IMR-90 (cell line): ENCODE data around the gene ADGRL3. TPM values are rescaled to one million over a fixed set of nuclear protein-coding genes. Genes with fewer than 3 reads are reported as not detected.

ENCODE experiments used
- ATAC-seq: fragments of 200-7000 bp; cut with Tn5 transposase; 2 replicates; pipeline ENCODE4 v1.9.1; 2020; ENCODE audit warnings: low read depth, mild to moderate bottlenecking, moderate library complexity
- BruUV-seq: library from RNA; stranded (reverse); fragments of 400-500 nt; replicated peaks from 2 replicates; lab custom pipeline; 2021; lab: Mats Ljungman, UMichigan
- CTCF ChIA-PET: fragments of 300-600 bp; formaldehyde crosslinking; extraction: SDS; loops from one replicate; lab custom pipeline; 2021; ENCODE audit warnings: antibody characterized with exemption; lab: Yijun Ruan, JAX
- POLR2A ChIA-PET: fragments of 300-600 bp; sonication (Branson Sonifier 250); formaldehyde crosslinking; loops from one replicate; lab custom pipeline; 2022; ENCODE audit warnings: antibody characterized with exemption; ENCODE audit not compliant: unreplicated experiment; lab: Charles Lee
- DNase-seq: peaks from one replicate; pipeline ENCODE4 v3.0.0; 2013
- H2AFZ ChIP-seq: replicated peaks from 2 replicates; pipeline ENCODE3; 2013; ENCODE audit warnings: low read length, mild to moderate bottlenecking; ENCODE audit not compliant: poor library complexity
- H2AK5ac ChIP-seq: 2 replicates; pipeline ENCODE4 v1.6.1; 2013; ENCODE audit warnings: low read depth, low read length, inconsistent platforms
- H2AK9ac ChIP-seq: replicated peaks from 2 replicates; pipeline ENCODE3; 2013; ENCODE audit warnings: mild to moderate bottlenecking, low read depth, low read length, moderate library complexity; ENCODE audit not compliant: poor library complexity
- H2BK120ac ChIP-seq: 2 replicates; pipeline ENCODE4 v1.6.1; 2013; ENCODE audit warnings: low read depth, low read length, inconsistent platforms
- H2BK15ac ChIP-seq: 3 replicates; pipeline ENCODE4 v1.6.1; 2013; ENCODE audit warnings: low read depth, low read length, inconsistent platforms
- H2BK20ac ChIP-seq: 2 replicates; pipeline ENCODE4 v1.6.1; 2013; ENCODE audit warnings: low read depth, mild to moderate bottlenecking, inconsistent platforms, low read length, moderate library complexity
- H2BK5ac ChIP-seq: 2 replicates; pipeline ENCODE4 v1.6.1; 2013; ENCODE audit warnings: mild to moderate bottlenecking, low read depth, low read length, inconsistent platforms; ENCODE audit not compliant: poor library complexity, severe bottlenecking
- H3K14ac ChIP-seq: replicated peaks from 2 replicates; pipeline ENCODE4 v1.6.1; 2013; ENCODE audit warnings: low read depth, low read length, inconsistent platforms
- H3K18ac ChIP-seq: 2 replicates; pipeline ENCODE4 v1.6.1; 2013; ENCODE audit warnings: low read depth, low read length, control low read depth
- H3K23ac ChIP-seq: 2 replicates; pipeline ENCODE4 v1.6.1; 2013; ENCODE audit warnings: low read depth, low read length, inconsistent platforms
- H3K27ac ChIP-seq: 2 replicates; pipeline ENCODE4 v1.5.1; 2013; ENCODE audit warnings: mild to moderate bottlenecking, control low read depth, low read length; ENCODE audit not compliant: insufficient read depth
- H3K27me3 ChIP-seq: 2 replicates; pipeline ENCODE4 v1.6.1; 2013; ENCODE audit warnings: low read length; ENCODE audit not compliant: control insufficient read depth, insufficient read depth
- H3K36me3 ChIP-seq: 2 replicates; pipeline ENCODE4 v1.6.1; 2013; ENCODE audit warnings: low read length, mixed read lengths; ENCODE audit not compliant: control insufficient read depth, insufficient read depth
- H3K4ac ChIP-seq: 2 replicates; pipeline ENCODE4 v1.6.1; 2013; ENCODE audit warnings: low read depth, low read length, inconsistent platforms
- H3K4me1 ChIP-seq: 2 replicates; pipeline ENCODE4 v1.6.1; 2013; ENCODE audit warnings: low read length, mixed read lengths; ENCODE audit not compliant: control insufficient read depth, insufficient read depth
- H3K4me2 ChIP-seq: 2 replicates; pipeline ENCODE4 v1.6.1; 2013; ENCODE audit warnings: low read depth, mild to moderate bottlenecking, control low read depth, low read length, moderate library complexity
- H3K4me3 ChIP-seq: 2 replicates; pipeline ENCODE4 v1.5.1; 2013; ENCODE audit warnings: low read depth, mild to moderate bottlenecking, control low read depth, low read length, moderate library complexity; ENCODE audit not compliant: insufficient read depth
- H3K56ac ChIP-seq: 2 replicates; pipeline ENCODE4 v1.6.1; 2013; ENCODE audit warnings: low read length, inconsistent platforms; ENCODE audit not compliant: insufficient read depth; ENCODE audit errors: extremely low read depth
- H3K79me1 ChIP-seq, 2 experiments: 2 replicates each; pipeline ENCODE4 v1.6.1; 2013; ENCODE audit warnings: low read length in 2 of 2, inconsistent platforms in 1 of 2, low read depth in 1 of 2
- H3K9ac ChIP-seq: 2 replicates; pipeline ENCODE4 v1.6.1; 2013; ENCODE audit warnings: low read depth, low read length, control low read depth
- H3K9me1 ChIP-seq: 2 replicates; pipeline ENCODE4 v1.6.1; 2013; ENCODE audit warnings: low read length, inconsistent platforms; ENCODE audit not compliant: insufficient read depth
- H3K9me3 ChIP-seq: 2 replicates; pipeline ENCODE4 v1.6.1; 2013; ENCODE audit warnings: low read length; ENCODE audit not compliant: control insufficient read depth, insufficient read depth
- H4K20me1 ChIP-seq: 2 replicates; pipeline ENCODE4 v1.6.1; 2013; ENCODE audit warnings: low read length, inconsistent platforms; ENCODE audit not compliant: insufficient read depth
- H4K5ac ChIP-seq: 2 replicates; pipeline ENCODE4 v1.6.1; 2013; ENCODE audit warnings: mild to moderate bottlenecking, low read depth, low read length, control low read depth
- H4K8ac ChIP-seq, 2 experiments: 2 replicates each; pipeline ENCODE4 v1.6.1; 2013; ENCODE audit warnings: low read depth in 2 of 2, low read length in 2 of 2, control low read depth in 1 of 2, inconsistent platforms in 1 of 2
- H4K91ac ChIP-seq: 2 replicates; pipeline ENCODE4 v1.6.1; 2013; ENCODE audit warnings: low read depth, low read length, inconsistent platforms; ENCODE audit not compliant: insufficient read depth
- BHLHE40 ChIP-seq: fragments of 150-350 bp; IDR thresholded peaks from 2 replicates; pipeline ENCODE4 v1.6.1; 2016; ENCODE audit warnings: mild to moderate bottlenecking, low read depth, low read length
- CEBPB ChIP-seq: IDR thresholded peaks from 2 replicates; pipeline ENCODE4 v1.6.1; 2012; ENCODE audit warnings: low read depth, low read length, improper control_type of control experiment
- CHD1 ChIP-seq: IDR thresholded peaks from 2 replicates; pipeline ENCODE4 v1.6.1; 2012; ENCODE audit warnings: low read depth, low read length, improper control_type of control experiment
- FOS ChIP-seq: fragments of 150-350 bp; IDR thresholded peaks from 2 replicates; pipeline ENCODE4 v1.6.1; 2016; ENCODE audit warnings: low read depth, low read length
- MAFK ChIP-seq: IDR thresholded peaks from 2 replicates; pipeline ENCODE4 v1.6.1; 2012; ENCODE audit warnings: low read depth, low read length, improper control_type of control experiment
- MXI1 ChIP-seq: IDR thresholded peaks from 2 replicates; pipeline ENCODE4 v1.6.1; 2012; ENCODE audit warnings: low read depth, mild to moderate bottlenecking, low read length, moderate library complexity, borderline replicate concordance
- NFE2L2 ChIP-seq: fragments of 150-350 bp; IDR thresholded peaks from 2 replicates; pipeline ENCODE4 v1.6.1; 2016; ENCODE audit warnings: low read depth, mild to moderate bottlenecking, low read length
- POLR2A ChIP-seq: IDR thresholded peaks from 2 replicates; pipeline ENCODE4 v1.6.1; 2012; ENCODE audit warnings: mild to moderate bottlenecking, low read depth, low read length
- RCOR1 ChIP-seq: IDR thresholded peaks from 2 replicates; pipeline ENCODE4 v1.6.1; 2012; ENCODE audit warnings: mild to moderate bottlenecking, low read length, improper control_type of control experiment; ENCODE audit not compliant: insufficient replicate concordance
- WGBS, 2 experiments: methylation state at CpG; one replicate each; pipeline versions ENCODE4 v1.1.5 to v1.1.7; 2013; ENCODE audit warnings: missing lambda C conversion rate in 2 of 2; ENCODE audit not compliant: insufficient read length in 1 of 2; ENCODE audit errors: extremely low coverage in 2 of 2; 5-methylcytosine and 5-hydroxymethylcytosine counted together
- dilution Hi-C: fragments of 300-500 bp; cut with HindIII; formaldehyde crosslinking; loops from one replicate; pipeline ENCODE4 v1.14.3; 2018; ENCODE audit warnings: low sequenced_read_pairs; ENCODE audit not compliant: unreplicated experiment
- in situ Hi-C: fragments of 300-500 bp; cut with MboI; formaldehyde crosslinking; loops from 3 replicates; pipeline ENCODE4 v1.14.3; 2019; ENCODE audit warnings: low sequenced_read_pairs, inconsistent platforms, mixed read lengths
- intact Hi-C: fragments of 100-400 bp; cut with micrococcal nuclease; formaldehyde crosslinking; loops from 2 replicates; pipeline ENCODE4 v1.10.0; 2022
- polyA plus RNA-seq, 3 experiments: library from polyadenylated mRNA; depleted of rRNA; stranded (reverse); fragments of >200 nt; gene quantifications; 2 replicates each; pipeline ENCODE4 v1.2.3, GENCODE V29; 2012; ENCODE audit warnings: low replicate concordance in 1 of 3
- total RNA-seq: library from RNA; depleted of rRNA; stranded (reverse); fragments of >200 nt; gene quantifications from 2 replicates; pipeline ENCODE4 v1.2.3, GENCODE V29; 2012
- TF ChIP-seq, protein P1 (sequence below): fragments of 150-350 bp; IDR thresholded peaks from 2 replicates; pipeline ENCODE4 v1.6.1; 2017; ENCODE audit warnings: mild to moderate bottlenecking, antibody characterized with exemption, low read length, low read depth
- TF ChIP-seq, protein P2 (sequence below): fragments of 150-350 bp; IDR thresholded peaks from 2 replicates; pipeline ENCODE4 v1.6.1; 2016; ENCODE audit warnings: low read depth, mild to moderate bottlenecking, low read length, moderate library complexity, borderline replicate concordance

ADGRL3 gene
- total and polyA plus RNA-seq, 2 of the 4 experiments (the other 2 are of a cell fraction) = 0.46 to 2.5 TPM

DNA sequence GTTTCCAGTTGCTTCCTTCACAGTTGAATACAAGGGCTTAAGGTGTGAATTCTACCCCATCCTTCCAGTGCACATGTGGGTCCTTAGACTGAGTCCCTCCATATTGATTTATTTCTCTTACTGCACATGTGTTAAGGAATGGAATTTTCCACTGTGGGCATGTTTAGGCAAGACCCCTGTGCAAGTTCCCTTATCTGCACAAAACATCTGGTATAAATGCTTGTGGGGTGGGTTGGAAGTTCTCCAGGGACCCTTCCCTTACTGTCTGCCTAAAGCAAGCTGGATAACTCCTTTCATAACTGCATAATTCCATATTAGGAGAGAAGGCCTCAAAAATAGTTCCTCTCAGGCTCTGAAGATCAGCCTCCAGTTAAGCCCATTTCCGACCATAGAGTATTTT lies 570.9 kb downstream of the ADGRL3 start:
- Histone ChIP-seq H4K20me1 (no peaks in the 10 kb centered on the region), H3K27ac (no peak overlapping the region), H3K4me3 (no peak overlapping the region), H3K18ac (no peak overlapping the region), H4K8ac (no peak overlapping the region), H2BK15ac (no peak overlapping the region), H4K91ac (no peak overlapping the region), H3K9me1 (no peaks in the 10 kb centered on the region), H3K36me3 (no peaks in the 10 kb centered on the region), H3K27me3 (no peaks in the 10 kb centered on the region), H2BK20ac (no peak overlapping the region), H2AK9ac (no peak overlapping the region), H2BK5ac (no peak overlapping the region), H3K9ac (no peak overlapping the region), H4K5ac (no peak overlapping the region), H3K9me3 (no peaks in the 10 kb centered on the region; the same call in 1 of the 2 replicates), H3K4me1 (no peaks in the 10 kb centered on the region), H2AK5ac (no peak overlapping the region), H3K56ac (no peak overlapping the region), H3K4ac (no peak overlapping the region), H3K4me2 (no peak overlapping the region), H2BK120ac (no peak overlapping the region), H3K79me1 (no peaks in the 10 kb centered on the region), H3K14ac (no peak overlapping the region), H3K23ac (no peak overlapping the region), H2AFZ (no peak overlapping the region)
- no peak for TF ChIP-seq RCOR1
- TF ChIP-seq FOS = no peak
- TF ChIP-seq CHD1 = no peak
- TF ChIP-seq MAFK = no peak
- no peak for TF ChIP-seq POLR2A
- TF ChIP-seq BHLHE40 = no peak
- TF ChIP-seq NFE2L2 = no peak
- TF ChIP-seq, protein P1, sequence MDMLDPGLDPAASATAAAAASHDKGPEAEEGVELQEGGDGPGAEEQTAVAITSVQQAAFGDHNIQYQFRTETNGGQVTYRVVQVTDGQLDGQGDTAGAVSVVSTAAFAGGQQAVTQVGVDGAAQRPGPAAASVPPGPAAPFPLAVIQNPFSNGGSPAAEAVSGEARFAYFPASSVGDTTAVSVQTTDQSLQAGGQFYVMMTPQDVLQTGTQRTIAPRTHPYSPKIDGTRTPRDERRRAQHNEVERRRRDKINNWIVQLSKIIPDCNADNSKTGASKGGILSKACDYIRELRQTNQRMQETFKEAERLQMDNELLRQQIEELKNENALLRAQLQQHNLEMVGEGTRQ = no peak
- TF ChIP-seq, protein P2, sequence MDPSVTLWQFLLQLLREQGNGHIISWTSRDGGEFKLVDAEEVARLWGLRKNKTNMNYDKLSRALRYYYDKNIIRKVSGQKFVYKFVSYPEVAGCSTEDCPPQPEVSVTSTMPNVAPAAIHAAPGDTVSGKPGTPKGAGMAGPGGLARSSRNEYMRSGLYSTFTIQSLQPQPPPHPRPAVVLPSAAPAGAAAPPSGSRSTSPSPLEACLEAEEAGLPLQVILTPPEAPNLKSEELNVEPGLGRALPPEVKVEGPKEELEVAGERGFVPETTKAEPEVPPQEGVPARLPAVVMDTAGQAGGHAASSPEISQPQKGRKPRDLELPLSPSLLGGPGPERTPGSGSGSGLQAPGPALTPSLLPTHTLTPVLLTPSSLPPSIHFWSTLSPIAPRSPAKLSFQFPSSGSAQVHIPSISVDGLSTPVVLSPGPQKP = no peak
- no peak for TF ChIP-seq MXI1
- no peak for TF ChIP-seq CEBPB
- DNase-seq (no peak), ATAC-seq (no peak)
- CTCF ChIA-PET = no interaction called here
- dilution Hi-C loops (no loop called here), in situ Hi-C loops (no loop called here), intact Hi-C loops (no loop called here)
- no TSS peak for BruUV-seq
- WGBS, 2 experiments = no CpG with 5 or more reads among the region's 1 CpG
- POLR2A ChIA-PET = no interaction called here
